Ovary (tissue), 9 donors: ENCODE measurements around the gene ATP7B. TPM values are rescaled to one million over a fixed set of nuclear protein-coding genes. Genes with fewer than 3 reads are reported as not detected.

ENCODE experiments used
- DNase-seq, 5 donors: peaks; one replicate each; pipeline ENCODE4 v3.0.0-alpha.2; 2019 to 2020
- H3K27ac ChIP-seq, 2 donors: fragments of 200-600 bp; one replicate each; pipeline versions ENCODE4 v1.5.1 to v1.8.0; 2019 to 2022
- H3K27me3 ChIP-seq: fragments of 200-600 bp; one replicate; pipeline ENCODE4 v1.8.0; 2022
- H3K36me3 ChIP-seq: fragments of 200-600 bp; sonication (generic); one replicate; pipeline ENCODE4 v1.5.1; 2019
- H3K4me1 ChIP-seq: one replicate; pipeline ENCODE4 v1.8.1; 2013; ENCODE audit warnings: mild to moderate bottlenecking, moderate library complexity; ENCODE audit not compliant: insufficient read depth
- H3K4me3 ChIP-seq: fragments of 200-600 bp; sonication (generic); one replicate; pipeline ENCODE4 v1.5.1; 2017
- H3K9me3 ChIP-seq, 2 donors: fragments of 200-600 bp in 1 of 2; sonication (generic) in 1 of 2; one replicate each; pipeline versions ENCODE4 v1.5.1 to v1.8.1; 2013 to 2019; ENCODE audit warnings: mild to moderate bottlenecking in 1 of 2, moderate library complexity in 1 of 2
- CTCF ChIP-seq, 3 donors: fragments of 450-650 bp in 2 of 3; fragments of 200-600 bp in 1 of 3; IDR thresholded peaks; one replicate each; pipeline versions ENCODE4 v1.5.1 to v1.8.0; 2016 to 2022; ENCODE audit warnings: antibody characterized with exemption in 3 of 3, mild to moderate bottlenecking in 1 of 3
- EP300 ChIP-seq: sonication (generic); formaldehyde crosslinking; IDR thresholded peaks from one replicate; pipeline ENCODE4 v1.6.1; 2017; ENCODE audit warnings: antibody characterized with exemption
- POLR2A ChIP-seq: fragments of 450-650 bp; IDR thresholded peaks from one replicate; pipeline ENCODE4 v1.6.1; 2017; ENCODE audit warnings: antibody characterized with exemption, mild to moderate bottlenecking, moderate library complexity
- WGBS, 3 donors: extraction: QIAGEN DNeasy Blood & Tissue Kit in 1 of 3; methylation state at CpG; one replicate each; pipeline versions ENCODE4 v1.1.5 to v1.1.7; 2013 to 2017; 5-methylcytosine and 5-hydroxymethylcytosine counted together
- intact Hi-C, 4 donors: fragments of 100-400 bp; cut with DNase I; formaldehyde crosslinking; loops; one replicate each; pipeline versions ENCODE4 v1.11.0 to v1.15.1; 2022 to 2023
- polyA plus RNA-seq, 2 donors: library from polyadenylated mRNA; stranded (reverse); fragments of 200-250 nt in 1 of 2; fragments of 350-450 nt in 1 of 2; fragmentation: Illumina TruSeq in 1 of 2; extraction: RNeasy Lipid Tissue Mini Kit (QIAGEN cat#74804) in 1 of 2; gene quantifications; one replicate each; pipeline ENCODE4 v1.2.3, GENCODE V29; 2013 to 2014
- total RNA-seq, 7 donors: library from RNA; depleted of rRNA in 2 of 7; stranded (reverse); fragments of >200 nt in 2 of 7; fragmentation: NEBNext Ultra II Directional in 3 of 7; extraction: Animal tissue kit (Norgen Biotek cat#: 25700) in 3 of 7; gene quantifications; one replicate each; pipeline versions ENCODE4 v1.1.0 to v1.2.4, GENCODE V29; 2016 to 2023
- donor health status: DM: no; HTN: no; CAD: no; lungs with moderate emphysema.
- donor health status: DM: no; HTN: no; CAD: no.
- donor health status: Bipolar disorder and iron deficiency.
- donor health status: DM: yes; HTN: yes; CAD: no.
- donor health status: DM: no; HTN: no; CAD: no.
- donor health status: DM: yes; HTN: yes; CAD: no.

Gene ATP7B
- total and polyA plus RNA-seq, 9 donors, result 2.9 to 7.3 (median 5.1) TPM

- 89 to 92% (median 89%) methylated on average over 9 of the region's 9 CpGs for WGBS, 3 donors
- Histone ChIP-seq H3K4me1 (no peaks in the 10 kb centered on the region), H3K27me3 (no peaks in the 10 kb centered on the region), H3K36me3 (no peaks in the 10 kb centered on the region), H3K9me3 (no peaks in the 10 kb centered on the region), H3K27ac (no peak overlapping the region), H3K4me3 (no peak overlapping the region)
- DNase-seq, result no peak
- TF ChIP-seq POLR2A (no peak), EP300 (no peak), CTCF (IDR thresholded peaks at IDR 0.05) (no peak)
- intact Hi-C loops, result no loop called here
Observed at GRCh38 chr13:51932231-51932630, 79.0 kb downstream of the ATP7B start.

- no peak overlapping the region for H3K27ac ChIP-seq
- TF ChIP-seq CTCF (IDR thresholded peaks at IDR 0.05), result no peak
- no peaks in the 10 kb centered on the region for H3K9me3 ChIP-seq
- no peak overlapping the region for H3K4me3 ChIP-seq
- no peak for DNase-seq
- intact Hi-C loops, result no loop called here
- WGBS, 3 donors, result 96 to 97% (median 96%) methylated on average over 6 of the region's 6 CpGs
- H3K36me3 ChIP-seq, result no peaks in the 10 kb centered on the region
- H3K27me3 ChIP-seq, result no peaks in the 10 kb centered on the region
- no peaks in the 10 kb centered on the region for H3K4me1 ChIP-seq
Observed at GRCh38 chr13:51931606-51932005, 79.6 kb downstream of the ATP7B start.

GRCh38 chr13:51929699-51930098 lies 81.6 kb downstream of the ATP7B start:
- H3K36me3 ChIP-seq, result no peaks in the 10 kb centered on the region
- TF ChIP-seq POLR2A (no peak), CTCF (IDR thresholded peaks at IDR 0.05) (no peak), EP300 (no peak)
- intact Hi-C loops, result no loop called here
- 88 to 90% (median 90%) methylated on average over 5 of the region's 5 CpGs for WGBS, 3 donors
- no peak for DNase-seq
- H3K27ac ChIP-seq, result no peak overlapping the region
- no peaks in the 10 kb centered on the region for H3K9me3 ChIP-seq
- H3K4me3 ChIP-seq, result no peak overlapping the region
- H3K27me3 ChIP-seq, result no peaks in the 10 kb centered on the region
- no peaks in the 10 kb centered on the region for H3K4me1 ChIP-seq

GRCh38 chr13:51928231-51928630 lies 83.0 kb downstream of the ATP7B start:
- no peak for DNase-seq
- TF ChIP-seq EP300, result no peak
- no peak for TF ChIP-seq CTCF (IDR thresholded peaks at IDR 0.05)
- TF ChIP-seq POLR2A, result no peak
- H3K4me3 ChIP-seq, result no peak overlapping the region
- intact Hi-C loops, result no loop called here
- no peaks in the 10 kb centered on the region for H3K27me3 ChIP-seq
- no peaks in the 10 kb centered on the region for H3K36me3 ChIP-seq
- no peak overlapping the region for H3K27ac ChIP-seq
- no peaks in the 10 kb centered on the region for H3K4me1 ChIP-seq
- H3K9me3 ChIP-seq, result no peaks in the 10 kb centered on the region
- WGBS, 3 donors, result 93 to 94% (median 94%) methylated on average over 9 of the region's 9 CpGs

- H3K9me3 ChIP-seq, result no peaks in the 10 kb centered on the region
- no peaks in the 10 kb centered on the region for H3K4me1 ChIP-seq
- H3K36me3 ChIP-seq, result no peaks in the 10 kb centered on the region
- H3K27me3 ChIP-seq, result no peaks in the 10 kb centered on the region
- H3K4me3 ChIP-seq, result no peak overlapping the region
- no peak overlapping the region for H3K27ac ChIP-seq
- no peak for TF ChIP-seq POLR2A
- no peak for TF ChIP-seq CTCF (IDR thresholded peaks at IDR 0.05)
- TF ChIP-seq EP300, result no peak
- DNase-seq, result no peak
- WGBS, 3 donors, result 66 to 78% (median 73%) methylated on average over 7 of the region's 7 CpGs
- intact Hi-C loops, result no loop called here
Observed at GRCh38 chr13:51927129-51927528, 84.1 kb downstream of the ATP7B start.
